ENCODE measurements around the gene CIAO3. TPM values are rescaled to one million over a fixed set of nuclear protein-coding genes. Genes with fewer than 3 reads are reported as not detected.

Gene CIAO3
- total RNA-seq, 1 experiment from 2014 or later: 31.1 TPM

DNA sequence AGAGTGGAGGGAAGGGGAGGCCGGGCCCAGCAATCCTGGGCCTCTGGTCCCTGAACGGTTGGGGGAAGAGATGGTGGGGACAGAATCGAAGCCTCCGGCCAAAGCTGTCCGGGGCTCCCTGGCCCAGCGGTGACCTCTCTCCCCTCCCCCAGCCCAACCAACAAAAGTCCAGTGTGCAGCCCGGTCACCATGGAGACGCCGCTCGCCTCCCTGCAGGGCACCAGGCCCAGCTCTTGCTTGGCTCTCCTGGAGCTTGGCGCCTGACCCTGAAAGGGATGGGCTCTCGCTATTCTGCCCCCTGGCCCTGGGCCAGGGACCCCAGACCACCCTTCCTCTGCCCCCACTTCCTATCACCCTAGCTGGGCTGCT is 24.6 kb downstream of the CIAO3 start:
- Mint-ChIP-seq H3K4me1 (ENCODE audit: insufficient read depth, unreplicated experiment) (peaks cover 16% of the 10 kb centered on the region), H3K36me3 (ENCODE audit: insufficient read depth, unreplicated experiment) (peaks cover 26% of the 10 kb centered on the region), H3K4me3 (ENCODE audit: unreplicated experiment) (peak overlapping the region; percentile 76), H3K27ac (ENCODE audit: low read depth, unreplicated experiment) (no peak overlapping the region), H3K27me3 (ENCODE audit: insufficient read depth, unreplicated experiment) (no peaks in the 10 kb centered on the region), H3K9me3 (ENCODE audit: unreplicated experiment) (no peaks in the 10 kb centered on the region)
- peak; percentile 44 for DNase-seq (ENCODE audit: unreplicated experiment)
- CTCF ChIA-PET: interaction anchor here (0.6 to 2.0 kb wide), 8 partner anchors 9 to 1233 kb away, joined by 3 to 6 read pairs (median 3); partner anchors contain the start of gene CCDC78
- intact Hi-C loops (cut with micrococcal nuclease): no loop called here
- BruUV-seq (replicated peaks): no TSS peak
- TF ChIP-seq, protein P1, sequence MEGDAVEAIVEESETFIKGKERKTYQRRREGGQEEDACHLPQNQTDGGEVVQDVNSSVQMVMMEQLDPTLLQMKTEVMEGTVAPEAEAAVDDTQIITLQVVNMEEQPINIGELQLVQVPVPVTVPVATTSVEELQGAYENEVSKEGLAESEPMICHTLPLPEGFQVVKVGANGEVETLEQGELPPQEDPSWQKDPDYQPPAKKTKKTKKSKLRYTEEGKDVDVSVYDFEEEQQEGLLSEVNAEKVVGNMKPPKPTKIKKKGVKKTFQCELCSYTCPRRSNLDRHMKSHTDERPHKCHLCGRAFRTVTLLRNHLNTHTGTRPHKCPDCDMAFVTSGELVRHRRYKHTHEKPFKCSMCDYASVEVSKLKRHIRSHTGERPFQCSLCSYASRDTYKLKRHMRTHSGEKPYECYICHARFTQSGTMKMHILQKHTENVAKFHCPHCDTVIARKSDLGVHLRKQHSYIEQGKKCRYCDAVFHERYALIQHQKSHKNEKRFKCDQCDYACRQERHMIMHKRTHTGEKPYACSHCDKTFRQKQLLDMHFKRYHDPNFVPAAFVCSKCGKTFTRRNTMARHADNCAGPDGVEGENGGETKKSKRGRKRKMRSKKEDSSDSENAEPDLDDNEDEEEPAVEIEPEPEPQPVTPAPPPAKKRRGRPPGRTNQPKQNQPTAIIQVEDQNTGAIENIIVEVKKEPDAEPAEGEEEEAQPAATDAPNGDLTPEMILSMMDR (IDR thresholded peaks at IDR 0.05; ENCODE audit: unreplicated experiment): no peak
- POLR2A ChIA-PET: interaction anchor here (0.6 to 8.8 kb wide), 14 partner anchors 8 to 123 kb away, joined by 3 to 124 read pairs (median 4); partner anchors contain the start of genes ANTKMT, CCDC78, CHTF18 and CIAO3

GRCh38 chr16:715477-716199 is 25.2 kb downstream of the CIAO3 start:
- TF ChIP-seq, protein P1 (IDR thresholded peaks at IDR 0.05; ENCODE audit: unreplicated experiment): no peak
- peaks cover 16% of the 10 kb centered on the region for H3K4me1 Mint-ChIP-seq (ENCODE audit: insufficient read depth, unreplicated experiment)
- POLR2A ChIA-PET: interaction anchor here (0.6 to 8.8 kb wide), 23 partner anchors 8 to 705 kb away, joined by 3 to 124 read pairs (median 4); partner anchors contain the start of genes ANTKMT, CCDC78, CHTF18 and CIAO3
- no peaks in the 10 kb centered on the region for H3K9me3 Mint-ChIP-seq (ENCODE audit: unreplicated experiment)
- H3K27me3 Mint-ChIP-seq (ENCODE audit: insufficient read depth, unreplicated experiment): no peaks in the 10 kb centered on the region
- no TSS peak for BruUV-seq (replicated peaks)
- intact Hi-C loops (cut with micrococcal nuclease): no loop called here
- DNase-seq (ENCODE audit: unreplicated experiment): no peak
- H3K4me3 Mint-ChIP-seq (ENCODE audit: unreplicated experiment): peak overlapping the region; percentile 76
- CTCF ChIA-PET: interaction anchor here (0.5 to 2.0 kb wide), 9 partner anchors 8 to 1233 kb away, joined by 3 to 6 read pairs (median 3); partner anchors contain the start of gene CCDC78
- no peak overlapping the region for H3K27ac Mint-ChIP-seq (ENCODE audit: low read depth, unreplicated experiment)
- peaks cover 27% of the 10 kb centered on the region for H3K36me3 Mint-ChIP-seq (ENCODE audit: insufficient read depth, unreplicated experiment)

- DNase-seq (ENCODE audit: unreplicated experiment): peak; percentile 83
- TF ChIP-seq, protein P1 (IDR thresholded peaks at IDR 0.05; ENCODE audit: unreplicated experiment): no peak
- Mint-ChIP-seq H3K36me3 (ENCODE audit: insufficient read depth, unreplicated experiment) (peaks cover 19% of the 10 kb centered on the region), H3K9me3 (ENCODE audit: unreplicated experiment) (no peaks in the 10 kb centered on the region), H3K27ac (ENCODE audit: low read depth, unreplicated experiment) (peak within 1 kb of the TSS; percentile 16), H3K4me3 (ENCODE audit: unreplicated experiment) (peak within 1 kb of the TSS; percentile 76), H3K4me1 (ENCODE audit: insufficient read depth, unreplicated experiment) (peaks cover 21% of the 10 kb centered on the region), H3K27me3 (ENCODE audit: insufficient read depth, unreplicated experiment) (no peaks in the 10 kb centered on the region)
- no TSS peak for BruUV-seq (replicated peaks)
- intact Hi-C loops (cut with micrococcal nuclease): no loop called here
- POLR2A ChIA-PET: interaction anchor here (0.6 to 8.8 kb wide), 20 partner anchors 9 to 706 kb away, joined by 3 to 124 read pairs (median 4); partner anchors contain the start of genes ANTKMT, CCDC78, CHTF18 and CIAO3
- CTCF ChIA-PET: interaction anchor here (0.5 to 1.6 kb wide), 5 partner anchors 8 to 71 kb away, joined by 3 to 6 read pairs (median 4); no protein-coding TSS in a partner anchor
Observed at GRCh38 chr16:714558-715476, 26.0 kb downstream of the CIAO3 start, which contains the start of gene METRN. METRN (plus strand) TSS chr16:715118; CDS start chr16:715290, 172 bp downstream.

Data from MCF 10A (cell line).